Prostate gland (tissue), 2 donors: ENCODE data around the gene TNFRSF6B. TPM values are rescaled to one million over a fixed set of nuclear protein-coding genes. Genes with fewer than 3 reads are reported as not detected.

ENCODE experiments used
- DNase-seq: peaks from one replicate; pipeline ENCODE4 v3.0.0-alpha.2; 2019; ENCODE audit warnings: low spot score
- H3K27ac ChIP-seq, 2 donors: fragments of 200-600 bp; sonication (generic); 2 replicates each; pipeline ENCODE4 v1.5.1; 2017 to 2019
- H3K27me3 ChIP-seq: fragments of 200-600 bp; sonication (generic); replicated peaks from 2 replicates; pipeline ENCODE4 v1.5.1; 2019; ENCODE audit not compliant: insufficient read depth
- H3K36me3 ChIP-seq, 2 donors: fragments of 200-600 bp; sonication (generic); 1 replicate in 1 of 2; 2 replicates in 1 of 2; pipeline versions ENCODE4 v1.5.1 to v1.8.1; 2017 to 2019
- H3K4me1 ChIP-seq: fragments of 200-600 bp; sonication (generic); replicated peaks from 2 replicates; pipeline ENCODE4 v1.5.1; 2019
- H3K4me3 ChIP-seq, 2 donors: fragments of 200-600 bp; sonication (generic); 2 replicates each; pipeline ENCODE4 v1.5.1; 2017 to 2019
- H3K9me3 ChIP-seq: fragments of 200-600 bp; sonication (generic); 2 replicates; pipeline ENCODE4 v1.5.1; 2017
- POLR2A ChIP-seq: fragments of 450-650 bp; IDR thresholded peaks from one replicate; pipeline ENCODE4 v1.6.1; 2016; ENCODE audit warnings: antibody characterized with exemption, mild to moderate bottlenecking
- POLR2AphosphoS5 ChIP-seq: sonication (generic); formaldehyde crosslinking; IDR thresholded peaks from one replicate; pipeline ENCODE4 v1.6.1; 2017; ENCODE audit warnings: antibody characterized with exemption
- WGBS: methylation state at CpG from one replicate; pipeline ENCODE4 v1.1.5; 2018; 5-methylcytosine and 5-hydroxymethylcytosine counted together
- intact Hi-C: fragments of 100-400 bp; cut with DNase I; formaldehyde crosslinking; loops from one replicate; pipeline ENCODE4 v1.14.2; 2022
- total RNA-seq, 2 donors: library from RNA; depleted of rRNA; stranded (reverse); fragments of >200 nt; gene quantifications; one replicate each; pipeline ENCODE4 v1.1.0, GENCODE V29; 2016
- TF ChIP-seq, protein P1 (sequence below), 4 experiments: fragments of 200-600 bp in 2 of 4; fragments of 450-650 bp in 2 of 4; sonication (generic) in 2 of 4; IDR thresholded peaks; 1 replicate in 3 of 4; 2 replicates in 1 of 4; pipeline ENCODE4 v1.5.1; 2016 to 2019; ENCODE audit warnings: antibody characterized with exemption in 4 of 4, mild to moderate bottlenecking in 2 of 4, moderate library complexity in 2 of 4

Gene TNFRSF6B
- total RNA-seq, 2 donors from 2014 or later = 6.7 to 12.2 TPM

GRCh38 chr20:63678071-63678470, 18.4 kb upstream of the TNFRSF6B start:
- H3K4me1 ChIP-seq = no peaks in the 10 kb centered on the region

GRCh38 chr20:63678667-63679465, 17.6 kb upstream of the TNFRSF6B start:
- Histone ChIP-seq H3K4me1 (no peaks in the 10 kb centered on the region), H3K27ac (no peak overlapping the region), H3K27me3 (no peaks in the 10 kb centered on the region), H3K4me3 (no peak overlapping the region), H3K9me3 (no peaks in the 10 kb centered on the region), H3K36me3 (no peaks in the 10 kb centered on the region)
- intact Hi-C loops = no loop called here
- no peak for TF ChIP-seq POLR2AphosphoS5
- TF ChIP-seq, protein P1, sequence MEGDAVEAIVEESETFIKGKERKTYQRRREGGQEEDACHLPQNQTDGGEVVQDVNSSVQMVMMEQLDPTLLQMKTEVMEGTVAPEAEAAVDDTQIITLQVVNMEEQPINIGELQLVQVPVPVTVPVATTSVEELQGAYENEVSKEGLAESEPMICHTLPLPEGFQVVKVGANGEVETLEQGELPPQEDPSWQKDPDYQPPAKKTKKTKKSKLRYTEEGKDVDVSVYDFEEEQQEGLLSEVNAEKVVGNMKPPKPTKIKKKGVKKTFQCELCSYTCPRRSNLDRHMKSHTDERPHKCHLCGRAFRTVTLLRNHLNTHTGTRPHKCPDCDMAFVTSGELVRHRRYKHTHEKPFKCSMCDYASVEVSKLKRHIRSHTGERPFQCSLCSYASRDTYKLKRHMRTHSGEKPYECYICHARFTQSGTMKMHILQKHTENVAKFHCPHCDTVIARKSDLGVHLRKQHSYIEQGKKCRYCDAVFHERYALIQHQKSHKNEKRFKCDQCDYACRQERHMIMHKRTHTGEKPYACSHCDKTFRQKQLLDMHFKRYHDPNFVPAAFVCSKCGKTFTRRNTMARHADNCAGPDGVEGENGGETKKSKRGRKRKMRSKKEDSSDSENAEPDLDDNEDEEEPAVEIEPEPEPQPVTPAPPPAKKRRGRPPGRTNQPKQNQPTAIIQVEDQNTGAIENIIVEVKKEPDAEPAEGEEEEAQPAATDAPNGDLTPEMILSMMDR (IDR thresholded peaks at IDR 0.05) = no peak
- TF ChIP-seq POLR2A = no peak
- WGBS = 87% methylated on average over 35 of the region's 38 CpGs
- DNase-seq = no peak

More at GRCh38 chr20:63678071-63678470, 18.4 kb upstream of the TNFRSF6B start:
- Histone ChIP-seq H3K9me3 (no peaks in the 10 kb centered on the region), H3K36me3 (no peaks in the 10 kb centered on the region), H3K4me3 (no peak overlapping the region), H3K27ac (no peak overlapping the region), H3K27me3 (no peaks in the 10 kb centered on the region)
- no peak for DNase-seq
- intact Hi-C loops = no loop called here
- WGBS = 84% methylated on average over 13 of the region's 13 CpGs
- TF ChIP-seq, protein P1 (IDR thresholded peaks at IDR 0.05) = no peak
- TF ChIP-seq POLR2A = no peak
- TF ChIP-seq POLR2AphosphoS5 = no peak

DNA sequence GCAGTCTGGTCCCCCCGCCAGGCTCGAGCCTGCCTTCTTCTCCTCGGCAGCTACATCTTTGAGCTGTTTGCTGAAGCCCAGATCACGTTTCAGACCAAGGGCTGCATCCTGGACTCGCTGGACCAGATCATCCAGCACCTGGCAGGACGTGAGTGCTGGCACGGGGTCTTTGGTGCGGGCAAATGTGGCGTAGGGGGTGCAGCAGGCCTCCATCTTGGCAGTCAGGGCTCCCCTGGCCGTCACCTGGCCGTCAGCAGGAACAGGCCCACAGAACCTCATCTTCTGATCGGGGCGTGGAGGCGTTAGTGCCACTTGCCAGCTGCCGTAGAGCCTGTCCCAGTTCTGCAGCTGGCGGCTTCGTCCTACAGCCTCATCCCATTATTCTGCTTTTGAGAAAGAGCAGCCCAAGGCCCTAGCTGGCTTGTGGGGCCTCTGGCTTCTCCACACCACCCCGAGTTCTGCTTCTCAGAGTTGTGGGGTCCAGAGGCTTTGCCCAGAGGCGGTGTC, 16.6 kb upstream of the TNFRSF6B start:
- intact Hi-C loops = no loop called here
- H3K27me3 ChIP-seq = no peaks in the 10 kb centered on the region
- 74% methylated on average over 19 of the region's 19 CpGs for WGBS
- H3K9me3 ChIP-seq = no peaks in the 10 kb centered on the region
- no peaks in the 10 kb centered on the region for H3K4me1 ChIP-seq
- H3K36me3 ChIP-seq = no peaks in the 10 kb centered on the region
- no peak for DNase-seq
- no peak overlapping the region for H3K27ac ChIP-seq
- TF ChIP-seq POLR2A = no peak
- TF ChIP-seq, protein P1 (IDR thresholded peaks at IDR 0.05) = no peak
- no peak for TF ChIP-seq POLR2AphosphoS5
- H3K4me3 ChIP-seq = no peak overlapping the region

DNA sequence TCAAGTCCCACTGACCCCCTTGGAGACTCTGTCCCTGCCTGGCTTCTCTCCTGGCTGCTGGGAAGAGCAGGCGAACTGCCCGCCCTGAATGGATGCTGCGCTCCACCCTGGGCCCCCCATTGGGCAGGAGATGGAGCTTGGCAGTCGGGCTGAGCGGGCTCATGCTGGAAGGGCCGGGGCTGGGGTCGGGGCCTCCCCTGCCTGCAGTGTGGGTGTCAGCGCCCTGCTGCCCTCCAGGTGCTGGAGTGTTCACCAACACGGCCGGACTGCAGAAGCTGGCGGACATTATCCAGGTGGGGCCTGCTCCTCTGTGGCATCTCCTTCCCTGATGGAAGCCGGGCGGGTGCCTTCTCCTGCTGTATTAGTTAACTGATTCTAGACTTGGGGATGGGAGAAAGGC, 16.0 kb upstream of the TNFRSF6B start:
- H3K4me1 ChIP-seq = no peaks in the 10 kb centered on the region
- no peak overlapping the region for H3K27ac ChIP-seq
- H3K9me3 ChIP-seq = no peaks in the 10 kb centered on the region
- no peak for DNase-seq
- TF ChIP-seq POLR2AphosphoS5 (no peak), POLR2A (no peak)
- TF ChIP-seq, protein P1 (IDR thresholded peaks at IDR 0.05) = no peak
- no peak overlapping the region for H3K4me3 ChIP-seq
- no peaks in the 10 kb centered on the region for H3K36me3 ChIP-seq
- 98% methylated on average over 13 of the region's 13 CpGs for WGBS
- no peaks in the 10 kb centered on the region for H3K27me3 ChIP-seq
- intact Hi-C loops = no loop called here
